GM21723 (cell line): ENCODE measurements around the gene DRAM1.
"Not testable (repeated sequence)": the region's sequence is repeated elsewhere in the genome, so short reads cannot be mapped to it uniquely, and the experiment has no call there.

Experiments used
- ATAC-seq: cut with Tn5 transposase; IDR thresholded peaks from one replicate; pipeline ENCODE4 v1.9.1; 2021; ENCODE audit warnings: mild to moderate bottlenecking, moderate library complexity; ENCODE audit not compliant: unreplicated experiment

DRAM1 gene

DNA sequence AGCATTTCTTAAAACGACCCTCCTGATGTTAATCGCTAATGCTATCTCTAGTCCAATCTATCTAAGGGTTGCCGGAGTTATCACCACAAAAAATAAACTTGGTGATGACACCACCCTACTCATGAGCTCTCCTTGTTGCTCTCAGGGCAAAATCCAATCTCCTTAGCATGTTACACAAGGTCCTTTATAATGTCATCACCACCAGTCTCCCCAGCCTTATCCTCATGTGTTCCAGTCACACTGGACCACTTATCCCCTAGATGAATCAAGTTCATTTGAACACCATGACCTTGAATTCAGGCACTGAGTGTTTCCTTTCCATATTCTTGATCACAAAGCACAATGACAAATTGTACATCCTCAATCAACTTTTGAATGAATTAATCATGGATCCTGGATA, 19.0 kb upstream of the DRAM1 start:
- no peak for ATAC-seq

DNA sequence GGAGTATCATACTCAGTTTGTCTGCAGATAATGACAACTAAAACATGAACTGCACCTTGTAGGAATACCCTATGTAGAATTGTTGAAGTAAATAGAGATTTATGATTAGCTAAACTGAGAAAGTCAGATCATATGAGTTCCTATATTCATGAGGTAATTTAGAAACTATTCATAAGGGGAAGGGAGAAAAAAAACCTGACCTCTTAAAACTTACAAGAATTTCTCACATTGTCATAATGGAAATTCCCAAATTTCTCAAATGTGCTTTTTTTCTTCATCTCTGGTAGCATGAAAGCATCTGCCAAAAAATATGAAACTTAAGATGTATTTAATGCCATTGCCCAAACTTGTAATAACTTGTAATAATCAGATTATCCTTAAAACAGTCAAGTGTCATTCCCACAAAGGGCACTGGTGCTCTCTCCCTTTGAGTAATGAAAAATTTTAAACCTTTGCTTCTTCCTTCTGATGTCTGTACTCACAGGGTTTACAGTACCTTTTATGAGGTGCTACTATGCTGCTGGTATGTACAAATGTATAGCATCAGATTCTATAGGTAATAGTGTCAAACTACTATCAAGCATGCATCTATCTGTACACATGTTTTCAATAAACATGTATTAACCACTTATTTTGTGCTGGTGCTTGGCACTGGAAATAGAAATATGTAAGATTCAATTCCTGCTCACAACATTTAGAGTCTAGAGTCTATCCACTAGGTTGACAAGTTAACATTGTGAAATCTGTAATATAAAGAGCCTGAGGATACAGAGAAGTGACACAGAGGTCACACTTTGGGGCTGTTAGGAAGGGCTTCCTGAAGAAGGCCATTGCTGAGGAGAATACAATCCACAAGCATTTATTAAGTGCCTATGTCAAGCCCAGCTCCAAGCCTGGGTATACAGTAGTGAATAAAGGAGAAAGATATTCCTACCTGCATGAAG, 17.4 kb upstream of the DRAM1 start:
- ATAC-seq, result peak; percentile 60

DNA sequence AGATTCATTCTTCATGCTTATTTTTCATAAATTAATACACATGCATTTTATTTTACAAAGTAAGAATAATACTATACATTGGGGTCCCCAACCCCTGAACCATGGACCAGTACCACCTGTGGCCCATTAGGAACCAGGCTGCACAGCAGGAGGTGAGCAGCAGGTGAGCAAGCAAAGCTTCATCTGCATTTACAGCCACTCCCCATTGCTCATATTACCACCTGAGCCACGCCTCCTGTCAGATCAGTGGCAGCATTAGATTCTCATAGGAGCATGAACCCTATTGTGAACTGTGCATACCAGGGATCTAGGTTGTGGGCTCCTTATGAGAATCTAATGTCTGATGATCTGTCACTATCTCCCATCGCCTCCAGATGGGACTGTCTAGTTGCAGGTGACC, 15.7 kb upstream of the DRAM1 start:
- not testable (repeated sequence) for ATAC-seq

DNA sequence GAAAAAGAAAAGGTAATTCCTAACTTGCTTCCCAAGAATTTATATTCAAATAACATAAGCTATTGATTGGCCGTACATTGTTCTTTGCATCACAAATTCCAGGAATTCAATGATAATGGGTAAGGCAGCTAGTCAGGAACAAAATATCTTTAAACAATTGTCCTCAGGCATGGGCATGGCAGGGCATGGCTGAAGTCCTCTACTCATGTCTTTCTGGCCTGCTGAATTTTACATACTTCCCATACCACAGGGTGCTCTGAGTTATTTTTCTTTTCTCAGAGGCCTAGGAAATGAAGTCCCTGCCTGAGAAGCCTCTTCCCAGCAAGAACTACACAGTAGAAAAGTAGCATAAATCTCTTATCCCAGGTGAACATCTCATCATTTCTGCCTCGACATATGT, 15.1 kb upstream of the DRAM1 start:
- no peak for ATAC-seq

DNA sequence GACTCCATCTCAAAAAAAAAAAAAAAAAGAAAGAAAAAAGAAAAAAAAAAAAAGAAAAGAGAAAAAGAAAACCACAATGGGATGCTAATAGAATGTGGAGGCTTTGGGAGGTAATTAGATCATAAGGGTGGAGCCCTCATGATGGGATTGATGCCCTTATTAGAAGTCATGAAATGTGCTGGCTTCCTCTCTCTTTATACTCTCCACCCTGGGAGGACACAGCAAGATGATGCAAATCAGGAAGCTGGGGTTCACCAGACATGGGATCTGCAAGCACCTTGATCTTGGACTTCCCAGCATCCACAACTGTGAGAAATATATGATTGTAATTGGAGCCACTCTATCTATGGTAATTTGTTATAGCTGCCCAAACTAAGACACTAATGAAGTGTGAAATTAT, 13.4 kb upstream of the DRAM1 start:
- no peak for ATAC-seq

DNA sequence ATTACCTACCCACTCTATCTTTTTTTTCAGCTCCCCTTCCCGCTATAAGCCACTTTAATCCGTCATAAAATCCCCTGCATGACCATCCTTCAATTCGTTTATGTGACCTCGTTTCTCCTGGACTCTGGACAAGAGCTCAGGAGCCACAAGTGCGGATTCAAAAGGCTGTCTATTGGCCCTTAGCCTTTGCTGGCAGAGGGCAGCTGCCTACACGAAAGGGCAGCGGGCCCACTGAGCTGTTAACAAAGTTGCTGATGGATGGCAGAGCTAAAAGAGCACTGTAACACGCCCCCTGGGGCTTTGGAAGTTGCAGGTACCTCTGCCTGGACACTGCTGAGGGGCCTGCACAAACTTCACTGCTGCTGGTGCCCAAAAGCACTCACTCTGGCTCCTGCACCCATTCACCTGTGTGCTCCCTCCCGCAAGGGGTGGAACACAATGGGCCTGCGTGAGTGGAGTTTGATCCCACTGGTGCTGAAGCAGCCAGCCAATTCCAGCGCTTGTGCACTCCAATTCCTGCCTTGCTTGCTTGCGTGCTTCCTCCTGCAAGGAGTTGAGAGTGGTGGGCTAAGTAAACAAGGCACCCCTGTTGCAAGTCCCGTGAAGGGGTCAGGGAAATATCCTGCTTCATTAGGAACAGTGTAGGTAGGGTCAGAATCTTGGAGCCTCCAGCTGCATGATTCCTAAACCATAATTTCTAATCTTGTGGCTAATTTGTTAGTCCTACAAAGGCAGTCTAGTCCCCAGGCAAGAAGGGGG, 10.6 kb upstream of the DRAM1 start:
- no peak for ATAC-seq

DNA sequence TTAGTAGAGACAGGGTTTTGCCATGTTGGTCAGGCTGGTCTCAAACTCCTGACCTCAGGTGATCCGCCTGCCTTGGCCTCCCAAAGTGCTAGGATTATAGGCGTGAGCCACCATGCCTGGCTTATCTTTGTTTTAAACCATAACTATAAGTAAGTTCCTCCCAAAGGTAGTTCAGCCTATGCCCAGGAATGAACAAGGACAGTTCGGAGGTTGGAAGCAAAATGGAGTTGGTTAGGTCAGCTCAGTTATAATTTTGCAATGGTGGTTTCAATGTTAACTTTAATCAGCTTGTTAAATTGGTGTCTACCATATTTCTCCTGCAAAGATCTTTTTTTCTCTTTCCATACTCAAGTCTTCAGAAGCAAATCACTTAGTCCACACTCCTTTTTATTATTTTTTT, 9.8 kb upstream of the DRAM1 start:
- ATAC-seq, result not testable (repeated sequence)

DNA sequence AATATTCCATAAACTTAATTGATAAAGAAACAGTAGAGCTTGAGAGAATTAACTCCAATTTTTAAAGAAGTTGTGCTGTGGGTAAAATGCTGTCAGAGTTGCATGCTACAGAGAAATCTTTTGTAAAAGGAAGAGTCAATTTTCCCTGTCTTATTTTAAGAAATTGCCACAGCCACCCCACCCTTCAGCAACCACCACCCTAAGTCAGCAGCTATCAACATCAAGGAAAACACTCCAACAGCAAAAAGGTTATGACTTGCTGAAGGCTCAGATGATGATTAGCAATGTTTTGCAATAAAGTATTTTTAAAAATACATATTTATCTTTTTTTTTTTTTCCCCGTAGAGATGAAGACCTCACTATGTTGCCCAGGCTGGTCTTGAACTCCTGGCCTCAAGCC, 6.5 kb upstream of the DRAM1 start:
- ATAC-seq, result no peak

DNA sequence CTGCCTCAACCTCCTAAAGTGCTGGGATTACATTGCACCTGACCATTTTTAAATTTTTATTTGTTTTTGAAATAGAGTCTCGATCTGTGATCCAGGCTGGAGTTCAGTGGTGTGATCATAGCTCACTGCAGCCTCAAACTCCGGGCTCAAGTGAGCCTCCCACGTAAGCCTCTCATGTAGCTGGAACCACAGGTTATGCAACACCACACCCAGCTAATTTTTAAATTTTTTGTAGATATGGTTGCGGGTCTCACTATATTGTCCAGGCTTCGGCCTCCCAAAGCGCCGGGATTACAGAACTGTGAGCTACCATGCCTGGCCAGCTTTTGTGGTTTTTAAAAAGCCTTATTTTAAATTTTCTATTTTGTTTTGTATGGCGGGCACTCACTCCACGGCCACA, 2.2 kb upstream of the DRAM1 start:
- no peak for ATAC-seq

DNA sequence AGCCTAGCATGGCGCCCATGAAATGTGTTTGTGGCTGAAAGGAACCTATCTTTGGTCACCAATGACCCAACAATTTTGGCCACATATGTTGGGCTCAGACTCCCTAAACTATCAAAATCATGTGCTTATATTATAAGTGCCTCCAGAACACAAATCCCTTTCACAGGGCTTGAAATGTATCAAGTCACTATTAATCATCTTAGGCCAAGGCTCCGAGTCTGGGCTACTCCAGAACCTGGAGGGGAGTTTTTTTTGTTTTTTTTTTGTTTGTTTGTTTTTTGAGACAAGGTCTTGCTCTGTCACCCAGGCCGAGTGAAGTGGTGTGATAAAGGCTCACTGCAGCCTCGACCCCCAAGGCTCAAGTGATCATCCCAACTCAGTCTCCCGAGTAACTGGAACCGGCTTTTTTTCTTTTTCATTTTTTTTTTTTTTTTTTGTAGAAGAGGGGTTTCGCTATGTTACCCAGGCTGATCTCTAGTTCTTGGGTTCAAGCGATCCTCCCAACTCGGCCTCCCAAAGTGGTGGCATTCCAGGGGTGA, 989 bp upstream of the DRAM1 start:
- no peak for ATAC-seq

DNA sequence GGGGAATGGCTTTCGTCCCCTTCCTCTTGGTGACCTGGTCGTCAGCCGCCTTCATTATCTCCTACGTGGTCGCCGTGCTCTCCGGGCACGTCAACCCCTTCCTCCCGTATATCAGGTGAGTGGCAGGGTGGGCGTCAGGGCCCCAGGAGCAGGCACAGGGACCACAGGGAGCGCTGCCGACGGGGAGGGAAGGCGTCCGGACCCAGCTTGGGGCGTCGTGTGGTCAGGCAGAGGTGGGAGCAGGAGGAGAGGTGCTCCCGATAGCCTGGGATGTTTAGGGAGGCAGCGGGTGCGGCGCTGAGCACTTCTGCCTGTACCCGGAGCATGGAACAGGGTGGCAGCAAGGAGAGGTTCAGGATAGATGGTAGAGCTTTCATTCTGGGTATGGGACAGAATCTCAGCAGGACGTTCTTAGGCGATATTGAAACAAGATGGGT, 444 bp downstream of the DRAM1 start:
- ATAC-seq, result peak; percentile 29

DNA sequence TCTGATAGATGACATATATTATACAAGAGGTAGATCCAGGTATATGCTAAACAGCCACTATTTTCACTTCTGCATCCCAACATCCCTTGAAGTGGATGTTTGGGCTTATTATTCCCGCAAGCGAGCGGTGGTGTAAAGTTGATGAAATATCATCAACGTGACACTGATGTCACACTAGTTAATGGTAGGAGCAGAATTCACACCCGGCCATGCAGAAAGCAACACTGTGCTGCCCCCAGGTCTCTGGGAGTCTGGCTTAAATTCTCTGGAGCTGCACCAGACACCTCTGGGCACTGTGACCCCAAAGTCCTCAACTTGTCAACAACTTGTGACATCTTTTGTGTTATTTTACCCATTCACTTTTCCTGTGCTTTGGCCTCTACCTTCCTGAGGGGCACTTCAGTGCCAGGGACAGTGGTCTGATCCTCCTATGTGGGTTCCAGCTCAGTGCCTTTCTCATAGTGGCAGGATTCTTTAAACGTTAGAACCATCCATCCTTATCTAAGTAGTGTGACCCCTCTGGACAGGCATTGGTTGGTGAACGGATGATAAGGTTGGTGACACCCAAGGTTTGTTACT, 952 bp downstream of the DRAM1 start:
- no peak for ATAC-seq

DNA sequence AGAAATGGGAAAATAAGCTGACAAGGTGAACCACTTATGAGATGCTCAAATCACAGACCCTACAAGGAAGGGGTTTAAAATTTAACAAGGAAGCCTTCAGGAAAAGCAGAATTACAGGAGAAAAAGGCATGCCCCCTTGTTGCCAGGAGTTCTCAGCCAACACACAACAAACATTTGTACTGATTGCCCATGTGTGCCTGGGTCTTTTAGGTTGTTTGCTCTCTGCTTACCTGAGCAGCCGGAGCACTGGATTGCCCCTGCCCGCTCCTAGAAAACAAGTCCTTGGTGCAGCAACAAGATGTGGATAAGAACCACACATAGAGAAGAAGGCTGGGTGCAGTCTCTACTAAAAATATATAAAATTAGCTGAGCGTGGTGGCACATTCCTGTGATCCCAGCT, 3.4 kb downstream of the DRAM1 start:
- ATAC-seq, result no peak

DNA sequence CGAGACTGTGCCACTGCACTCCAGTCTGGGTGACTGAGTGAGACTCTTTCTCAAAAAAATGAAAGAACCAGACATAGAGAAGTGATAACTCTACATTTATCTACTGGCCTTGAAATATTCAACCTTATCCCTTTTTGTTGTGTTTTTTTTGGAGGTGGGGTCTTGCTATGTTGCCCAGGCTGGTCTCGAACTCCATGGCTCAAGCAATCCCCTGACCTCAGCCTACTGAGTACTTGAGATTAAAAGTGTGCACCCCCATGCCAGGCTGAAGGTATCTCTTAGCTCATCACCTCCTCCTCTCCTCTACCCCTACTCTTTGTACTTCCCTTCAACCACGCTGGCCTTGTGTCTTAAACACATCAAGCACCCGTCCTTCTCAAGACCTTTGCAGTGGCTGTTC, 3.8 kb downstream of the DRAM1 start:
- ATAC-seq, result no peak

DNA sequence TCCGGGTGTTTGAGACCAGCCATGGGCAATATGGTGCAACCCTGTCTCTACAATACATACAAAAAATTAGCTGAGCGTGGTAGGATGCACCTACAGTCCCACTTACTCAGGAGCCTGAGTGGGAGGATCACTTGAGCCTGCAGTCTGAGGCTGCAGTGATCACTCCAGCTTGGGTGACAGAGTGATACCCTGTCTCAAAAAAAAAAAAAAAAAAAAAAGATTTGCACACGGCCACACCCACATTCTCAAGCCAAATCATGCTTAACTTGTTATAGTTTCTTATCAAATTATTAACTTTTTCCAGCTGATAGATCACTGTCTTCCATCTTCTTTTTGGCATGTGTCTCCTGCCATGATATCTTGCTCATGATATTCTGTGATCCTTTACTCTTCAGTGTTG, 6.8 kb downstream of the DRAM1 start:
- no peak for ATAC-seq

DNA sequence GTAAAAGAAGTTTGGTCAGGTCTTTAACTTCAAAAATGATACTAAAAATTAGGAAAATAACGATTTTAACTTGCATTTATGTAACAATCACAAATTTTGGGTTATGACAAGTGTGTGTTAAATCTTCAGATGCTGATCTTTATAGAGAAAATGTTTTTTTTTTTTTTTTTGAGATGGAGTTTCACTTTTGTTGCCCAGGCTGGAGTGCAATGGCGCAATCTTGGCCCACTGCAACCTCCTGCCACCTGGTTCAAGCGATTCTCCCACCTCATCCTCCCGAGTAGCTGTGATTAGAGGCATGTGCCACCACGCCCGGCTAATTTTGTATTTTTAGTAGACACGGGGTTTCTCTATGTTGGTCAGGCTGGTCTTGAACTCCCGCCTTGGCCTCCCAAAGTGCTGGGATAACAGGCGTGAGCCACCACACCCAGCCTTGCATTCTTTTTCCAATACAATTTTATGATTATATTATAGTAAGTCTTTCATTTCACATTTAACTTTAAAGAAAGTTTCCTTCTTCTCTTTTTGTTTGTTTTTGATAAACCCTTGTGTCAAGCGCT, 7.5 kb downstream of the DRAM1 start:
- ATAC-seq, result not testable (repeated sequence)

DNA sequence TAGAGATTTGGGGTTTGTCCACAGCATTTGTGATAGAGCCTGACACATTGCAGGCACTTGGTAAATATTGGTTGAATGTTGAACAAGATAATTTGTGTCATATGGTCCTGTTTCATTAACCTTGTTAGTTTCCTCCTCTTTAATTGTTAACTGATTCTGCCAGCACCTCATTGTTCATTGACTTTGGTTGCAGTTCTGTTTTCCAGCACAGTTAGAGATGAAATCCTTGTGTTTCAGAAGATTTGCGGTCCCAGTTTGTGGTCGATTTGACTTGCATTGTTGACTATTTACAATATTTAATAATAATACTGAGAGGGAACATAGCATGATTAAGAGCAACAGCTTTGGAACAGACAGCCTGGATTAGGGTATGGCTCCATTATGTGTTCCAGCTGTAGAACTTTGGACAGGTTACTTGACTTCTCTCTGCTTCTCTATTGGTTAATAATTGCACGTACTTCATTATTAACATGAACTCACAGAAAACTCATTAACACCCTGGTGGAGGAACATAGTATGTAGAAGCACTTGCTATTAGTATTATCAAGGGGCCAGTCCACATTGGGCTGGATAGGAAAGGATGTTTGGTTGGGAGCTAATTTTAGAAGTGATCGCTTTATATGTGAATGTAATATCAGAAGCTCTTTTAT, 8.7 kb downstream of the DRAM1 start:
- ATAC-seq, result no peak

DNA sequence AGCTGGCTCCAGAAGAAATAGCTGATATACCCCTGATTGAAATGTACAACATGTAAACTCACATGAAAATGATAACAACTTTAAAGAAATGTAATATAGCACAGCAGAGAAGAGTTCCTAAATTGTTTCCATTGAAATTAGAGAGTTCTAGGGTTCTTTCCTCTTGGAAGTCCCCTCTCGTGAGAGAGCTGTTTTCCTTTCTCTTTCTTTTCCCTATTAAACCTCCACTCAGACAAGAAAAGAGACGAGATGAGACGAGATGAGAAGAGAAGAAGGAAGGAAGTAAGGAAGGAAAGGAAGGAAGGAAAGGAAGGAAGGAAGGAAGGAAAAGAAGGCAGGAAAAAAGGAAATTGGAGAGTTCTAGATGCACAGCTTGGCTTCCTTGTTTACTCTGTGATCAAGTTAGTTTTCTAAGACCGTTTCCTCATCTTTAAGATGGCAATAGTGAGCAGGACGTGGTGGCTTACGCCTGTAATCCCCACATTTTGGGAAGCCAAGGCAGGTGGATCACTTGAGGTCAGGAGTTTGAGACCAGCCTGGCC, 11.9 kb downstream of the DRAM1 start:
- ATAC-seq, result no peak

DNA sequence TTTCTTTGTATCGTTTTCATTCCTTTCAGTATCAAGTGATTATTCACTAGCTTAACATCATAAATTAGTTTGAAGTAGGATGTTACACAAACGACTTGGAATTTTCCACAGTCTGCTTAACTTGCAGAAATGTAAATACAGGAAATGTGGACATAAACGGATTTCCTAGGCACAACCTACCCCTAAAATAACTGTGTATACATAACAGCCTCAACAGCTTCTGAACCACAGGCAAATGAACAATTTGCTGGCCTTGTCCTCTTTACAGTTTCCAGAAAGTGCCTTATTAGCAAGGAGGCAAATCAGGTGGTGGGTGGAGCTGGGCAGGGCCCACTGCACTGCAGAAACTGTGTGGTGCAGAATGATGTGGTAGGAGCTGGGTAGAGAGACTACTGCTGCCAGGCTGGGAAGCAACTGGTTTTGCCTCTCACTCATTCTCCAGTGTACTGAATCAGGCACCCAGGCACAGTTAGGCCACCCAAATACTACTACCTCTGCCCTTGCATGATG, 14.1 kb downstream of the DRAM1 start:
- peak; percentile 85 for ATAC-seq

DNA sequence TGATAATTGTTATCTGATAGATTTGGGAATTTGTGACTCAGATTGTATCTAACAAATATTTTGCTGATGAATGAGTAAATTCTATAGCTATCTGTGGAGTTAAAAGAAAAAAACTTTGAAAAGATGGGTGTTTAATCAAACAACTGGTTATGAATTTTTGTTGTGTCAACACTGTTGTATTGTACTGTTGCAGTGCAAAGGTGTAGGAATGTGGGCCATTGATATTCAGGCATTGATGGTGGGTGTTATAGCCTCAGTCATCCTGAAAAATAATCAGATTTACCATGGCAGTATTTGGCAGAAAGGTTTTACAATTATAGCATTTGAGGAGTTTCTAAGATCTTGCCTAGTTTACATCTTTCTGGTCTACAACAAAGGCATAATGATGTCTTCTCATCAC, 15.4 kb downstream of the DRAM1 start:
- ATAC-seq, result no peak
